IMR-90 (cell line): ENCODE measurements around the gene TRIM27.

ENCODE experiments used
- BHLHE40 ChIP-seq: fragments of 150-350 bp; IDR thresholded peaks from 2 replicates; pipeline ENCODE4 v1.6.1; 2016; ENCODE audit warnings: mild to moderate bottlenecking, low read depth, low read length
- CEBPB ChIP-seq: IDR thresholded peaks from 2 replicates; pipeline ENCODE4 v1.6.1; 2012; ENCODE audit warnings: low read depth, low read length, improper control_type of control experiment
- FOS ChIP-seq: fragments of 150-350 bp; IDR thresholded peaks from 2 replicates; pipeline ENCODE4 v1.6.1; 2016; ENCODE audit warnings: low read depth, low read length
- MAFK ChIP-seq: IDR thresholded peaks from 2 replicates; pipeline ENCODE4 v1.6.1; 2012; ENCODE audit warnings: low read depth, low read length, improper control_type of control experiment
- MAZ ChIP-seq: IDR thresholded peaks from 2 replicates; pipeline ENCODE4 v1.6.1; 2012; ENCODE audit warnings: low read depth, mild to moderate bottlenecking, low read length, improper control_type of control experiment, moderate library complexity, borderline replicate concordance
- MXI1 ChIP-seq: IDR thresholded peaks from 2 replicates; pipeline ENCODE4 v1.6.1; 2012; ENCODE audit warnings: low read depth, mild to moderate bottlenecking, low read length, moderate library complexity, borderline replicate concordance
- NFE2L2 ChIP-seq: fragments of 150-350 bp; IDR thresholded peaks from 2 replicates; pipeline ENCODE4 v1.6.1; 2016; ENCODE audit warnings: low read depth, mild to moderate bottlenecking, low read length
- POLR2A ChIP-seq: IDR thresholded peaks from 2 replicates; pipeline ENCODE4 v1.6.1; 2012; ENCODE audit warnings: mild to moderate bottlenecking, low read depth, low read length
- RAD21 ChIP-seq: IDR thresholded peaks from 2 replicates; pipeline ENCODE4 v1.6.1; 2012; ENCODE audit warnings: low read length, improper control_type of control experiment
- RCOR1 ChIP-seq: IDR thresholded peaks from 2 replicates; pipeline ENCODE4 v1.6.1; 2012; ENCODE audit warnings: mild to moderate bottlenecking, low read length, improper control_type of control experiment; ENCODE audit not compliant: insufficient replicate concordance
- RFX5 ChIP-seq: IDR thresholded peaks from 2 replicates; pipeline ENCODE4 v1.8.0; 2012; ENCODE audit warnings: low read depth, mild to moderate bottlenecking, low read length, moderate library complexity
- SMC3 ChIP-seq: fragments of 150-350 bp; IDR thresholded peaks from 2 replicates; pipeline ENCODE4 v1.6.1; 2016; ENCODE audit warnings: low read depth, mild to moderate bottlenecking, antibody characterized with exemption, low read length, moderate library complexity
- TF ChIP-seq, protein P1 (sequence below): conservative IDR thresholded peaks from 2 replicates; pipeline ENCODE4 v1.5.1; 2012; ENCODE audit warnings: mild to moderate bottlenecking, low read depth, low read length, improper control_type of control experiment

DNA sequence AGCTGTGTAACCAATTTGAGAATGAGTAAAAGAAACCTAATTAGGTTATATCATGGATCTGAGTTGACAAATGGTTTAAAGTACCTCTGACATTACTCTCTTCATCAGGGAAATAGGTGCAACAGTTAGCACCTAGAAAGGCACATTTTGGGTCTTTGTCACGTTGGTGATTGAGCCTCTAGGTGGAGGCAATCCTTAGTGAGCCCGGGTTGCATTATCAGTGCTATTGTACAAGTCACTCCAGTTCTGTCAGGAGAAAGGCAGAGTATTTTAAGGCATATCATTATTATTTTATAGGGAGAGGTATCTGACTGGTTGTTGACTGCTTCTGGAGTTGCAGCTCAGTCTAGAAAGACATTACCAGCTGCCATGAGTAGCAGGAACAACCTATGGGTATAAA, 54.9 kb downstream of the TRIM27 start:
- TF ChIP-seq, protein P1, sequence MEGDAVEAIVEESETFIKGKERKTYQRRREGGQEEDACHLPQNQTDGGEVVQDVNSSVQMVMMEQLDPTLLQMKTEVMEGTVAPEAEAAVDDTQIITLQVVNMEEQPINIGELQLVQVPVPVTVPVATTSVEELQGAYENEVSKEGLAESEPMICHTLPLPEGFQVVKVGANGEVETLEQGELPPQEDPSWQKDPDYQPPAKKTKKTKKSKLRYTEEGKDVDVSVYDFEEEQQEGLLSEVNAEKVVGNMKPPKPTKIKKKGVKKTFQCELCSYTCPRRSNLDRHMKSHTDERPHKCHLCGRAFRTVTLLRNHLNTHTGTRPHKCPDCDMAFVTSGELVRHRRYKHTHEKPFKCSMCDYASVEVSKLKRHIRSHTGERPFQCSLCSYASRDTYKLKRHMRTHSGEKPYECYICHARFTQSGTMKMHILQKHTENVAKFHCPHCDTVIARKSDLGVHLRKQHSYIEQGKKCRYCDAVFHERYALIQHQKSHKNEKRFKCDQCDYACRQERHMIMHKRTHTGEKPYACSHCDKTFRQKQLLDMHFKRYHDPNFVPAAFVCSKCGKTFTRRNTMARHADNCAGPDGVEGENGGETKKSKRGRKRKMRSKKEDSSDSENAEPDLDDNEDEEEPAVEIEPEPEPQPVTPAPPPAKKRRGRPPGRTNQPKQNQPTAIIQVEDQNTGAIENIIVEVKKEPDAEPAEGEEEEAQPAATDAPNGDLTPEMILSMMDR: no peak
- TF ChIP-seq CEBPB (no peak), RAD21 (no peak), POLR2A (no peak), MXI1 (no peak), RCOR1 (no peak), RFX5 (no peak), MAFK (no peak), FOS (no peak), NFE2L2 (no peak), MAZ (no peak), BHLHE40 (no peak), SMC3 (no peak)
